GM18868 (cell line): ENCODE measurements around the gene TYRO3.

Experiments used
- ATAC-seq: cut with Tn5 transposase; IDR thresholded peaks from one replicate; pipeline ENCODE4 v1.9.1; 2021; ENCODE audit warnings: mild to moderate bottlenecking, moderate library complexity; ENCODE audit not compliant: unreplicated experiment

Gene TYRO3

DNA sequence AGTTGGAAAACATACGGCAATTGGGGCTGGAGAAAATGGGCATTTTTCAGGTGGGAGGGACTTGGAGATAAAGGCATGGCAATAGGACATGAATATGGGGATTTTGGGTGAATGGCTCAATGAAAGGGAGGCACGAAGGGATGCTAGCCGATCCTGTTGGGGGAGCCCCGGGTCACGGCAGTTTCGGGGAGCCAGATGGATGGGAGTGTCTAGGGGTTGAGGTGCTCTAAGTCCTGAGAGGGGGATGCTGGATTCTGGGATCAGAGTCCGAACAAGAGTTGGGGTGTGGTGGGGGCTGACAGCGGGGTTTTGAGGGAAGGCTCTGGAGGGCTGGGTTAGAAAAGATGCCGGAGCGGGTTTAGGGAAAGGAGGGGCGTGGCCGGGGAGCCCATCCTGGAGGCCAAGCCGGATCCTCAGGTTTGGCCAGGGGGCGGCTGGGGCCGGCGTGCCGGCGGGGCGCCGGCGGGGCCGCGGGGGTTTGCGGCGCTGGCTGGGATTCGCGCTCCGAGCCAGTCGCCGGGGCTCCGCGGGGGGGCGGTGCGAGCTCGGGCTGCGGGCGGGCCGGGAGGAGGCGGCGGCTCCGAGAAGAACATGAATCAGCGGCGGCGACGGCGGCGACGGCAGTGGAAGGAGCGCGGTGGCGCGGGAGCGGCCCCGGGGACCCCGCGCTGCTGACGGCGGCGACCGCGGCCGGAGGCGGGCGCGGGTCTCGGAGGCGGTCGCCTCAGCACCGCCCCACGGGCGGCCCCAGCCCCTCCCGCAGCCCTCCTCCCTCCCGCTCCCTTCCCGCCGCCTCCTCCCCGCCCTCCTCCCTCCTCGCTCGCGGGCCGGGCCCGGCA, at the start of gene TYRO3:
TYRO3 (plus strand) TSS at position 813 of the 839 bp plus-strand sequence. CDS start 46 bp downstream, outside the sequence.
- no peak for ATAC-seq

DNA sequence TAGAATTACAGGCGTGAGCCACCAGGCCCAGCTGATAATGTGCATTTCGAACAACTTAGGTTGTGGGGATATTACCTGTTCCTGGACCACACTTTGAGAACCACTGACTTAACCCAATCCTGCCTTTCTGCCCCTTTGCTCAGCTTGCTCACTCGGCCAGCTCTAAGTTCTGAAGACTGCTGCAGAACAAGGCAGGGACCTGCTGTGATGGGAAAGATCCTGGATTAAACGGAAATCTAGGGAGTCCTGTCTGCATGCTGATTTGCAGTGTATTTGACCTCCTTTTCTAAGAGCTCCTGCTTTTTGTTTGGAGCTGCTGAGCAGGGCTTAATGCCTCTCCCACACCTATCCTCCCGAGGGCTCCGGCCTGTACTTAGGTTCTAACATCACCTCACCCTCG, 48.3 kb upstream of the TYRO3 start:
- ATAC-seq: no peak

DNA sequence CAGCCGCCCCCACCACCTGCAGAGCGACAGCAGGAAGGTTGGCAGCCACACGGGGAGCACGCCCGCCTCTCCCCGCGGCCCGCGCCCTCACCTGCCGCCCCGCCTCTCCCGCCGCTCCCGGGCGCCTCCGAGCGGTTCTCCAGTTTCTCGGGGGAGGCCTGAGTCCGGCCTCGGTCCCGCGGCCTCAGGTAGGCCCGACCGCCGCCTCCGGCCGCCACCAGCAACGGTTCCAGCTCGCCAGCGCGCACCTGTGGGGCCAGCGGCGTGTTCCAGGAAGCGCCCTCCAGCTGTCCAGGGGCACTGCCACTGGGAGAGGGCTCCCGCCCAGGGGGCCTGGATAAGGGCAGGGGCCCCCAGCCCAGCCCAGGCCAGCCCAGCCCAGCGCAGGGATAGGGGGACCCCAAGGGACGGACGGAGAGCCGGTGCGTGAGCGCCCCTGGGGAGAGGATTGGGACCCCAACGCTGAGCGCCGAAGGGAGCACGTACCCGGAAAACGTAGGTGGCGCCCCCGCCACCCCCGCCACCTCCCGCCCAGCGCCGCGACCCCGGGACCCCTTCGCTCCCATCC, 47.6 kb upstream of the TYRO3 start:
- no peak for ATAC-seq

DNA sequence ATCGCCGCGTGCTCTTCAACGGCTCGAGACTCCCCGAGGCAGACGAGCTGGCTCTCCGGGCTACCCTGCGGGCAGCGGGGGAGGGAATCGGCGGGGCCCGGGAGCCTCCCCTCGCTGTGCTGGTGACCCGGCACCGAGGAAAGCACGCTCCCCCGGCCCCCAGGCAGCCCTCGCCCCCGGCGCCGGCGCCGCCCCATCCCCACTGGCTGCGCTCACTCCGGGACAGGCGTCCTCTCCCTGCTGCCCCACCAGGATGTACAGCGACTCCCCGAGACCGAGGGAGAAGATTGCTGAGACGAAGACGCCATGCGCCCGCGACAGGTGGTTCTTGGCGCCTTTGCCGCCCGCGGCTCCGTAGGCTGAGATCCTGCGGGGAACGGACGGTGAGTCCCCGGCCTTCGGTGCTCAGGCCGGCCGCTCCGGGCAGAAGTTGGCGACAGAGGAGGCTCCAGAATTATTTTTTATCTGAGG, 47.1 kb upstream of the TYRO3 start:
- ATAC-seq: no peak

DNA sequence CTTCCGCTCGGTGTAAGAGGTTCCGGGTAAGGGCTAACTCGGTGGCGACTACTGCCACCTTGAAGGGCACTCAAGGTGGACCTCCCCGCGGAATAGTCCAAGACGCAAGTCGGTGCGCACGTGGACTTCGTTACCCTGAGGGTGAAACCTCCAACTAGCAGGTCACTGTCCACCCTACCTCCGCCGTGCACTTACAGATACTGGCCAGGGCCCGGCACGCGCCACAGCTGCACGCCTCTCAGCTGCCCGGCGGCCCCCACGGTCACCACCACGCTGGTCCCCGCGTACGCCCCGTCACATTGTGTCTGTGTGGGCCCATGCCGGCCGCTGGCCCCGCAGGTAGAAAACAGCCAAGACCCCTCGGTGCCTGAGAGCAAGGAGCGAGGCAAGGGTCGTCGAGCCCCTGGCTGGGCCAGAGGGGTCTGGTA, 46.5 kb upstream of the TYRO3 start:
- no peak for ATAC-seq

DNA sequence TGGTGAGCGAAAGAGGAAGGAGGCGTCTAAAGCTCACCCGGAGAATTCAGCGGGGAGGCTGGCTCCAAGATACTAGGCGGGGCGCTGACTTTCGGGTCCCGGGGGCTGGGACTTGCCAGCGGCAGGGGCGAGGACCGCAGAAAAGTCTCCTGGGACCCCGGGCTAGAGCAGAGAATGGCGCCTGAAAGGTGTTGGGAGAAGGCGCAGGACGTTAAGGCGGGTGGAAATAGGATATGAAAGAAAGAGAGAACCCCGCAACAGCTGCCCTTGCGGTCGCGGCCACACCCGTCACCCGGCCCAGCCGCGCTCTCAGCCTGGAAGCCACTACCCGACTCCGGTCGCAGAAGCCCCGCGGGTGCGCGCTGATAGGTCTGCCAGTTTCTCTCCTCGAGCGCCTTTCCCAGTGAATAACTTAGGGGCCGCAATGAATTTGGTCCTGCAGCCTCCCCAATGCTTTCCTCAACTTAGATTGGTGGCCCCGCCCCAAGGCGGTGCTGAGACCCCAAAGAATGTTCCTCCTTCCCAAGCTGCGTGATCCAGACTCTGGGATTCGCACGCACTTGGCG, 46.0 kb upstream of the TYRO3 start:
- no peak for ATAC-seq

DNA sequence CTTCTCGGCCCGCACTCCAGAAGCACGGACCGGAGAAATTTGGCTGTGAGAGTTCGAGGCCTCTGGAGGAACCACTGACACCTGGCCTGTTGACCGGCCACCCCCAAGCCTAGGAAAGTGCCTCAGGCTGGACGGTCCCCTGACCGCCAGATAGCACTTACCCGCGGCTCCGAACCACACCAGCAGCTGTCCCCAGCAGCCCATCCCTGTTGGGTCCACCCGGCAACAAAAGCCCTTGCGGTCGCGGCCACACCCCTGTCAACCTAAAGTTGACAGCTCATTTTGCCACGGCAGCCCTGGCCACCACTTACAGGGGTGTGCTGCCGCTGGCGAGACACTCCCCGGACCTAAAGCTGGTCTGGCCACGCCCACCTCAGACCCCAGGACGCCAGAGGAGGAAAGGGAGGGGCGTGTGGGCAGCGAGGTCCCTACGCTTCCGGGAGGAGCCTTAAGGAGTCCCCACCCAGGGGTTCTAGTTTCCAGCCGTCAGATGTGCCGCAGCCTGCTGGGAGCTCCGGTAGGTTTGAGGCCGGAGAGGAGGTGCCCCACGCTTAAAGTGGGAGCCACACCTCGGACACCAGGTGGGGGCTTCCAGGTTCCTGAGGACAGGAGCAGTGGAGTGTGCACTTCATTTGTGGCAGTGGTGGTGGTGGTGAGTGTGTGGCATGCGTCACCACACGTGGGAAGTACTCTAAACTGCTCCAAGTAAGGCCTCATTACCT, 45.3 kb upstream of the TYRO3 start, which contains the start of gene LTK:
LTK (minus strand) TSS at position 322 of the 722 bp plus-strand sequence; CDS start at position 204, 118 bp downstream.
- ATAC-seq: no peak

DNA sequence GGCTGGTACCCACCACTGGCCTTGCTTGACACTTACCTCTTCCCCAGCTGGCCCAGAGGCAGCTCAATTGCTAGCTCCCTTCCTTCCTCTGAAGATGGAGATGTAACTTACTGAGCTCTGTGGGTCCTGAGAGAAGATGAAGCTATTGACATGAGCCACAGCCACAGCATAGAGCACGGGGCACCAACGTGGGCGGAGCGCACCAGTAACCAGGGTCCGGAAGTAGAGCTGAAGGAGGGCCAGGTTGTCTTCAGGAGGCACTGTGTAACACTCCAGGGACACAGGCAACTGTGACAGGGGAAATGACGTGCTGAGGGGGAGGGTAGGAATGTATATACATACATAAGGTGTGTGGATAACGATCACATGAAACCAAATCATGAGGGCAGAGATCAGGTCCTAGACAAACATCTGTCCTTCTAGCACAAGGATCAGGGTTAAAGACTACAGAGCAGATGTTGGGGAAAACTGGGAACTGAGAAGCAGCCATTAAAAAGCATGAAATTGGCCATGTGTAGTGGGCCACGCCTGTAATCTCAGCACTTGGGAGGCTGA, 41.0 kb upstream of the TYRO3 start:
- no peak for ATAC-seq

DNA sequence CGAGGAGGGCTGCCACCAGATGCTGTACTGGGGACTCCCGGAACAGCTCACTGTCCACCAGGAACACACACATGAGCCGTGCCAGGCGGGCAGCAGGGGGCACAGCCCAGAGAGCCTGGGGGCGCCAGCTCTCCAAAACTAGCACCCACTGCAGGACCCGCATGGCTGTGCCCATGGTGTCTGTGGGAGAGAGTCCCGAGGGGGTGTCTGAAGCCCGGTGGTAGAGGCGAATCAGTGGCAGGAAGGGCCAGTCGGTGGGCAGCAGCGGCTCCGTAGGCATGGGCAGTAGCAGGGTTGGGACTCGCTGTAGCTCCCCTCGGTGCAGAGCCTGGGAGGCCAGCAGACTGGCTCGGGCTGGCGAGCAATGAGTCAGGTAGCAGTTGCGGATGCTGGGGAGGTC, 38.4 kb upstream of the TYRO3 start:
- no peak for ATAC-seq

DNA sequence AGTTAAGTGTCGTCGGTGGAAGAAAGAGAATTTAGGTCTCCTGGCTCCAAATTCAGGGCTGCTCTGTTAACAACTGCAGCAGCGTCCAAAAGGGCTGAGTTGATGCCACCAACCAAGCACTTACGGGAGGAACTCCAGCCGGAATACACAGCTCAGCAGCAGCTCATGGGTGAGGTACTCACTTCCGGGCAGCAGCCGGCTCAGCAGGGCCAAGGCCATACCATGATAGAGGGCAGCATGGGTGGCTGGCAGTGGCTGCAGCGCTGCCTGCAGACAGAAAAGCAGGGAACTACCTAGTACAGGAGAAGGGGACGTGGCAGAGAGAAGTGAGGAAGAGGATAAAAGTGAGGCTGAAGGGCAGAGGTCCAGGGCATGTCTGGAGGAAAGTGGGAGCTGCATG, 37.4 kb upstream of the TYRO3 start:
- no peak for ATAC-seq

DNA sequence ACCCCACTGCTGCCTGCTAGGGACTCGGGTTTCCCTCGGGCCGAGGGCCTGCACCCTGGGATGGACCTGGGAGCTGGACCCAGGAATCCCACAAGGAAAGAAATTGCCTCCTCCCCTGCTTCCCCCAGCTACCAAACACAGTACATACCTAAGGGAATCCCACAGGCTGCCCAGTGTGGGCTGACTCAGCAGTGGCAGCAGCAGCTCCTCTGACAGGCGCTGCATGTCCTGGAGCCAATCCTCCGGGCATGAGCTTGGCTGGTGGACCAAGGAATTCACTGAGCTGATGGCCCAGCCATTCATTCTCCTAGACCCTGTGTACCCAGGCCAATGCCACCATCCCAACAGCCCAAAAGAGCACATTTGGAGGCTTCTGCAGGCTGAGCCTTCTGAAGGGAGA, 35.9 kb upstream of the TYRO3 start:
- no peak for ATAC-seq

DNA sequence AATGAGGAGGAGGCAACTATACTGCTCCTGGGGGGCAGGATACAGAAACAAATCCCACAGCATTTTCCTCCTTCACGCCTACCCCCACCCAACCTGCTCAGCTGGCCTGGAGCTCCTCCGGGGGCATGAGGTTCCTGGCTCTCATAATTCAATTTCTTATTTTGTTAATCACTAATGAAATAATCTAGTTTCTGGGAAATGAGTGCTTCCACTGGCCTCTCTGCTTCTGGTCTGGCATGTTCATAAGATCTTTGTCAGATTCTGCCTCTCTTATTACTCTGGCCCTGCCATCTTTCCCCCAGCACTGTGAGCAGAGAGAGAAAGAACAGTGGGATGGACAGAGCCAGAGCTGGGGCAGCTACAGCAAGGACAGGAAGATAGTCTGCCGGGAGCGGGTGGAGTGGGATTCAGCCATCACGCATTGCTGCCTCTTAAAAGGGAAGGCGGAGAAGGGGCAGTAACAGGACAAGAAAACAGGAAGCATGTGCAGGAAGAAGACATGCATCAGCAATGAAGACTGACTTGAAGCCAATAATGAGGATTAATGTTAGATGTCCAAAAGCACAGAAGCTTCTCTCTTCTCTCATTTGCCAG, 28.6 kb upstream of the TYRO3 start:
- no peak for ATAC-seq

DNA sequence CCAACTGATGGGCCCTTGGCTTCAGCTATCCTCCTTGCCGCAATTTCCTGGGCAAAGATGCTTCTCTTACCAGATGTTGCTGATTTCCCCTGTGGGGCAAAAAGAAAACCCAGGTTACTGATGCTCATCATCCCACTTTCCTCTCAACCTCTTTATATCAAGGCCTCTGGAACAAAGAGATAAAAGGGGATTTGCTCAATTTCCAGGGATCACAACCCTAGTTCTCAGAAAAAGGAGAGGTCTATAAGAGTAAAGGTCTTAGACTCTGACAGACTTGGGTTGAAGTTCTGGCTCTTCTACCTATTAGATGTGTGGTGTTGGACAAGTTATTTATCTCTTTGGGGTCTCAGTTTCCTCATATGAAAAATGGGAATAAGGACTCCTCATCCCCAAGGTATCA, 23.5 kb upstream of the TYRO3 start:
- no peak for ATAC-seq

DNA sequence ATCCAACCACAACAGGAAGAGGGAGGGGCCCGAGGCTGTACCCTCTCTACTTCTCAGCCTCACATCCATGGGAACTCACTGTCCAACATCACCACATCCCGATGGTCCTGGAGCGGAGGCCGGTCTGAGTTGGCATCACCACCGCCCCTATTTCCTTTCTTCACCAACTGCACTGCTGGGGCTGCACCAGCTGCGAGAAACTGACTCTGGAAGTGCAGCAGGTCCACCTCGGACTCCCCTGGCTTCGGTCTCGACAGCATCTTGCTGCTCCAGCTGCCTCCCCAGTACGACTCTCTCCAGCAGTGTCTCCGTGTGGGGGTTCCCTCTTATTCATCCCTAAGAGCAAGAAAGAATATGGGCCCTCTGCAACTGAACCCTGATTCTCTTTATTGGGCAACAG, 22.1 kb upstream of the TYRO3 start:
- ATAC-seq: no peak

DNA sequence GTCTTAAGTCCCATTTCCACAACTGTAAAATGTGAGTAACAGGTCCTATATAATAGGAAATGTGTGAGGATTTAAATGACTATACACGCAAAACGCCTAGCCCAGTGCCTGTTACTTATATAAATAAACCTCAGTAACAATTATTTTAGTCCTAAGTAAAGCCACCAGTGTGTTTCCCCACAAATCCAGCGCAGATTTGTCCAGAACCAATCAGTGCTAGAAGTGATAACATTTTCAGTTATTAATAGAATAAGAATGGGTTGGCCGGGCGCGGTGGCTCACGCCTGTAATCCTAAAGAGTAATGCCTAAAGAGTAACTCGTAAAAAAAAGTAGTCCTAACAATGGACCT, 15.5 kb upstream of the TYRO3 start:
- ATAC-seq: no peak

DNA sequence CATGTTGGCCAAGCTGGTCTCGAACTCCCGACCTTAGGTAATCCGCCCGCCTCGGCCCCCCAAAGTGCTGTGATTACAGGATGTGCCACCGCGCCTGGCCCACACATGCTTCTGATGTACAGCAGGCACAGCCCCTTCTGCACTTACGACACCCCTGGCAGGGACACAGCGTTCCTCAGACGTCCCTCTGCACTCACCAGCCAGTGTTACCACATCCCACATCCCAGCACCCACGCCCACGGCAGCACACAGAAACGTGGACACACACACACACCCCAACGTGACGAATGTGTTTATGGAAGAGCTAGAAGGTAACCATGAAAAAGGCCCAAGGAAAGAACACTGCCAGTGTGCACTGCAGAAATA, 14.4 kb upstream of the TYRO3 start:
- ATAC-seq: no peak

DNA sequence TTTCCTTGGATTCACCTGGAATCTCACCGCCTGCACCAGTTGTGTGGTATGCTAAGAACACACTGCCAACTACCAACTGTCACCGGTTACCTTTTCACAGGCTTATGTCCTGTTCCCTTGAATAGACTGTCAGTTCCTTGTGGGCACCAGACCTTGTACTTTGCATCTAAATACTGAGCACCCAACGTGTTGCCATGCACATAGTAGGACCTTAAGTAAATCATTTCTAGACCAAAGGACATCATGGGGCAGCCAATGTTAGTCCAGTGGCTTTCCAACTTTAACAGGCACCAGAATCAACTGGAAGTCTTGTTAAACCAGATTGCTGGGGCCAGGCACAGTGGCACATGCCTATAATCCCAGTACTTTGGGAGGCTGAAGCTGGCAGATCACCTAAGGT, 13.8 kb upstream of the TYRO3 start:
- no peak for ATAC-seq

DNA sequence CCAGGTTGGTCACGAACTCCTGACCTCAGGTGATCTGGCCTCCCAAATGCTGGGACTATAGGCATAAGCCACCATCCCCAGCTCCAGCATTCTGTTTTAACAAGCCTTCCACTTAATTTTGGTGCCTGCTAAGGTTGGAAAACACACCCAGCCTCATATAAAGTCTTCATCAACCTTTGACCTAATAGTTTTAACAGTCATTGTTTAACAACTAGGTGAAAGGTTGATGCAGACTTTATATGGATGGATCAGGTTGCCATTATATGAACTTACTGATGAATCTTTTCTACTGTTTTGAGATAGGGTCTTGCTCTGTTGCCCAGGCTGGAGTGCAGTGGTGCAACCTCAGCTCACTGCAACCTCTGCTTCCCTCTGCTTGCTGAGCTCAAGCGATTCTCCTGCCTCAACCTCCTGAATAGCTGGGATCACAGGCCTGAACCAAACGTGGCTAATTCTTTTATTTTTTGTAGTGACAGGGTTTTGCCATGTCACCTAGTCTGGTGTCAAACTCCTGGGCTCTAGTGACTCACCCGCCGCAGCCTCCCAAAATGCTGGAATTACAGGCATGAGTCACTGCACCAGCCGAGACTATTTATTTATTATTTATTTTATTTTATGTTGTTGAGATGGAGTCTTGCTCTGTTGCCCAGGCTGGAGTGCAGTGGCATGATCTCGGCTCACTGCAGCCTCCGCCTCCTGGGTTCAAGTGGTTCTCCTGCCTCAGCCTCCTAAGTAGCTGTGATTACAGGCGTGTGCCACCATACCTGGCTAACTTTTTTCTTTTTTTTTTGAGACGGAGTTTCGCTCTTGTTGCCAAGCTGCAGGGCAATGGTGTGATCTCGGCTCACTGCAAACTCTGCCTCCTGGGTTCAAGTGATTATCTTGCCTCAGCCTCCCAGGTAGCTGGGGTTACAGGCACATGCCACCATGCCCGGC, 11.9 kb upstream of the TYRO3 start:
- no peak for ATAC-seq

DNA sequence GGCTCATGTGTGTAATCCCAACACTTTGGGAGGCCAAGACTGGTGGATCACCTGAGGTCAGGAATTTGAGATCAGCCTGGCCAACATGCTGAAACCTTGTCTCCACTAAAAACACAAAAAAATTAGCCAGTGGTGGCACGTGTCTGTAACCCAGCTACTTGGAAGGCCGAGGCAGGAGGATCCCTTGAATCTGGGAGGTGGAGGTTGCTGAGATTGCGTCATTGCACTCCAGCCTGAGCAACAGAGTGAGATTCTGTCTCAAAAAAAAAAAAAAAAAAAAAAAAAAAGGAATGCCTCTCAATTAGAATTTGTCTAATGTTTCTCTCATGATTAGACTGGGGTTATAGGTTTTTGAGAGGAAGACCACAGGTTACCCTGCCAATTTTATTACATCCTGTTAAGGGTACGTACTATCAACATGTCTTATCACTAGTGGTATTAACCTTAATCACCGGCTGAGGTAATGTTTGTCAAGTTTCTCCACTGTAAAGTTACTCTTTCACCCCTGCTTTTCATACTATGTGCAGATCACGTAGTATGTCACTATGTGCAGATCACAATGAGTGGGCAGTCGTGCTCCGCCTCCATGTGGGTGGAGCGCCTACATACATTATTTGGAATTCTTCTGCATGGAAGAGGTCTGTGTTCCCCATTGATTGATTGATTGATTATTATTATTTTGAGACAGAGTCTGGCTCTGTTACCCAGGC, 8.8 kb upstream of the TYRO3 start:
- no peak for ATAC-seq
